Osteoblast (primary cell): ENCODE data around the gene PAX9. TPM values are rescaled to one million over a fixed set of nuclear protein-coding genes. Genes with fewer than 3 reads are reported as not detected.

Source experiments
- DNase-seq: peaks from one replicate; pipeline ENCODE4 v3.0.0; 2011; ENCODE audit warnings: low spot score, mixed read lengths; ENCODE audit not compliant: insufficient read length; ENCODE audit errors: missing footprints
- H2AFZ ChIP-seq: 2 replicates; pipeline ENCODE4 v1.6.0; 2011; ENCODE audit warnings: mild to moderate bottlenecking, low read length
- H3K27ac ChIP-seq: 2 replicates; pipeline ENCODE4 v1.5.1; 2011; ENCODE audit warnings: mild to moderate bottlenecking, low read depth, low read length, moderate library complexity
- H3K27me3 ChIP-seq: 2 replicates; pipeline ENCODE4 v1.6.0; 2012; ENCODE audit warnings: mild to moderate bottlenecking, control low read depth, inconsistent platforms, low read length, moderate library complexity; ENCODE audit not compliant: insufficient read depth
- H3K36me3 ChIP-seq: 2 replicates; pipeline ENCODE4 v1.5.1; 2011; ENCODE audit warnings: mild to moderate bottlenecking, low read length, control low read depth, moderate library complexity; ENCODE audit not compliant: insufficient read depth
- H3K4me1 ChIP-seq: 2 replicates; pipeline ENCODE4 v1.5.1; 2011; ENCODE audit warnings: mild to moderate bottlenecking, low read length, control low read depth, moderate library complexity; ENCODE audit not compliant: insufficient read depth
- H3K4me2 ChIP-seq: 2 replicates; pipeline ENCODE4 v1.6.0; 2011; ENCODE audit warnings: mild to moderate bottlenecking, low read length; ENCODE audit not compliant: insufficient read depth
- H3K4me3 ChIP-seq: fragments of 200-600 bp; sonication (generic); 3 replicates; pipeline ENCODE4 v1.5.1; 2012; ENCODE audit warnings: mild to moderate bottlenecking, low read length, inconsistent platforms; ENCODE audit not compliant: insufficient read depth
- H3K79me2 ChIP-seq: 2 replicates; pipeline ENCODE4 v1.6.0; 2012; ENCODE audit warnings: mild to moderate bottlenecking, low read length, control low read depth, inconsistent platforms; ENCODE audit not compliant: insufficient read depth
- H3K9me3 ChIP-seq: 2 replicates; pipeline ENCODE4 v1.5.1; 2011; ENCODE audit warnings: low read depth, low read length, control low read depth
- H4K20me1 ChIP-seq: 2 replicates; pipeline ENCODE4 v1.6.0; 2012; ENCODE audit warnings: mild to moderate bottlenecking, low read length, control low read depth; ENCODE audit not compliant: insufficient read depth
- CTCF ChIP-seq: IDR thresholded peaks from 2 replicates; pipeline ENCODE4 v1.5.1; 2011; ENCODE audit warnings: mild to moderate bottlenecking, low read depth, low read length, moderate library complexity; ENCODE audit errors: extremely low read depth
- total RNA-seq: library from RNA; depleted of rRNA; stranded (reverse); fragments of >200 nt; gene quantifications from 2 replicates; pipeline ENCODE4 v1.2.3, GENCODE V29; 2012

Gene PAX9
- total RNA-seq, 1 donor = under 0.01 TPM

DNA sequence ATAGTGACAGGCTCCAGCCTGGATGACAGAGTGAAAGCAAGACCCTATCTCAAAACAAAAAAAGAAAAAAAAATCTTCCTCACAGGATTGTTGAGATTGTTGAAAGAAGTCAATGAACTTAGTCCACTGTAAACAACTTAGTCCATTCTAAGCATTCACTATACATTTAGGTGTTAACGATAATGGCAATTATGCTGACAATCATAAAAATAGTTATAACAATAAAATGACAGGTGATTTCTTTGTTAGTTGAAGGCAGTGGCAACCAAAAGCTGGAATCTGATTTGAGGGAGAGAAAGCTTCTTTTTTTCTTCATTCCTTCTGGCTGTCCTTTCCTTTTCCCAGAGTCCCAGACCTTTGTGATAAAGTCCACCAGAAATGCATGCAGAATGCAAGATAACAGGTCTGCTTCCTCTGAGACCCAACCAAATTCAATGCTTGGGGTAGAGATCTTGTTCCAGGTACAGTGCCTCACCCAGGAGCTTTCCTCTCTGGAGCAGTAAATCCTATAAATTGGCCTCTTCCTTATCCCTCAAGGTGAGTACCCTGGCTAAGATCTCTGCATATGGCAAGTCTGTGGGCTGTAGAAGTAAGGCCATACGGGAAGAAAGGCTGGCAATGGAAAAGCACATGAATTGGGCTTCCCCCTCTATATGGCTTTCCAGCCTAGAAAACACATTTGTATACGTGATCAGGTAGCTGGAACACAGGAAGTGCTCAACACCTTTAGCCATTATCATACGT lies 52.5 kb downstream of the PAX9 start:
- no peaks in the 10 kb centered on the region for H4K20me1 ChIP-seq
- H3K4me3 ChIP-seq = no peak overlapping the region
- no peaks in the 10 kb centered on the region for H3K36me3 ChIP-seq
- H3K27ac ChIP-seq = no peak overlapping the region
- no peaks in the 10 kb centered on the region for H3K9me3 ChIP-seq
- DNase-seq = no peak
- H3K27me3 ChIP-seq = no peaks in the 10 kb centered on the region
- no peak for TF ChIP-seq CTCF
- H3K79me2 ChIP-seq = no peaks in the 10 kb centered on the region
- no peaks in the 10 kb centered on the region for H3K4me1 ChIP-seq
- H2AFZ ChIP-seq = no peak overlapping the region
- H3K4me2 ChIP-seq = no peak overlapping the region

DNA sequence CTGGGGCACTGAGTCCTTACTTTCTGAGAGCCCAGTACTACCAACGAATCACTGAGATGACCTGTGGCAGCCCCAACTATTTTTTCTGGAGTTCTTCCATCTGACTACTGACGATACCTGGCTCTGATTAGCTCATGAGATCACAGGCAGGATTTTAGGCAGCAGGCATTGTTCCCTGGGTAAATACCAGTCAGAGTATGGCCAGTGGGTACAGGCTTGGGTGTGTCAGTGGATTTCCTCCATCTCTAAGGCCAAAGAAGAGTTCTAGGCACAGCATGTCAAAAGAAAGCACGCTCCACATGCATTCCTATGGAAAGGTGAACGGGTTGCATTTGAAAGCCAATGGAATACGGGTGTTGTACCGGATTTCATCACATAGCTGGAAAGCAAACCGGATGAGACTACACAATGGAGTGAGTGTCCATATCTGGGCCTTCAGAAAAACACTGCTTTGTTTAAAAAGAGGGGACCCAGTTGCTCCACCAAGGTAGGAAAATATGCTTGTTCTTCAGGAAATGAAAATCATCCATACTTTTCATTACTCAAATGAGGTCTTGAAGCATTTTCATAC lies 55.0 kb downstream of the PAX9 start:
- H3K27me3 ChIP-seq = no peaks in the 10 kb centered on the region
- no peak overlapping the region for H3K4me3 ChIP-seq
- no peak overlapping the region for H3K27ac ChIP-seq
- H2AFZ ChIP-seq = no peak overlapping the region
- H3K79me2 ChIP-seq = no peaks in the 10 kb centered on the region
- H3K4me2 ChIP-seq = no peak overlapping the region
- no peak for TF ChIP-seq CTCF
- H3K9me3 ChIP-seq = no peaks in the 10 kb centered on the region
- H4K20me1 ChIP-seq = no peaks in the 10 kb centered on the region
- H3K36me3 ChIP-seq = no peaks in the 10 kb centered on the region
- H3K4me1 ChIP-seq = no peaks in the 10 kb centered on the region
- DNase-seq = peak; percentile 34

GRCh38 chr14:36717363-36717762 lies 55.7 kb downstream of the PAX9 start:
- TF ChIP-seq CTCF = no peak
- no peak overlapping the region for H2AFZ ChIP-seq
- H4K20me1 ChIP-seq = no peaks in the 10 kb centered on the region
- H3K9me3 ChIP-seq = no peaks in the 10 kb centered on the region
- no peaks in the 10 kb centered on the region for H3K27me3 ChIP-seq
- no peaks in the 10 kb centered on the region for H3K4me1 ChIP-seq
- no peaks in the 10 kb centered on the region for H3K36me3 ChIP-seq
- H3K27ac ChIP-seq = no peak overlapping the region
- no peak overlapping the region for H3K4me3 ChIP-seq
- no peak for DNase-seq
- H3K79me2 ChIP-seq = no peaks in the 10 kb centered on the region
- H3K4me2 ChIP-seq = no peak overlapping the region

DNA sequence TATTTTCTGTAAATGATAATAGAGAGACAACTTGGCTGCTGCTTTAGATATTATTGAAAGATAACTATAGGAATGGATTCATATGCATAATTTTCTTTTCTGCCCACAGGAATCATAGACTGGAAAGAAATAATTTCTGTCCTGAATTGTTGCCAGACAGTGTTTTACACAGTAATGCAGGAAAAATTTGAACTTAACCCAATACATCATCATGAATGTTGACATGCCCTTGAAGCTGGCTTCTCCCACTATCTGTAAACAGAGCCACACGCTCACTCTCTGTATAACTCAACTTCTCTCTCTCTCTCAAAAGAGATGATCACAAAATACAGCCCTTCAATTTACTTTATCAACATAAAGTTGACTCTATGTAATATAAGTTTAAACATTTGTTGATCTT lies 56.6 kb downstream of the PAX9 start:
- no peak overlapping the region for H3K4me3 ChIP-seq
- no peaks in the 10 kb centered on the region for H3K9me3 ChIP-seq
- H3K79me2 ChIP-seq = no peaks in the 10 kb centered on the region
- H3K4me1 ChIP-seq = no peaks in the 10 kb centered on the region
- no peak overlapping the region for H2AFZ ChIP-seq
- no peak overlapping the region for H3K27ac ChIP-seq
- H4K20me1 ChIP-seq = no peaks in the 10 kb centered on the region
- no peaks in the 10 kb centered on the region for H3K36me3 ChIP-seq
- TF ChIP-seq CTCF = no peak
- no peaks in the 10 kb centered on the region for H3K27me3 ChIP-seq
- no peak for DNase-seq
- no peak overlapping the region for H3K4me2 ChIP-seq
